Common myeloid progenitor, CD34-positive (primary cell): ENCODE measurements around the gene MCF2L.

ENCODE experiments used
- CTCF ChIA-PET: fragments of 350-600 bp; sonication (Branson Sonifier 250); formaldehyde crosslinking; loops from one replicate; lab custom pipeline; 2021; ENCODE audit warnings: antibody characterized with exemption; lab: Charles Lee
- POLR2A ChIA-PET: fragments of 350-600 bp; sonication (Branson Sonifier 250); formaldehyde crosslinking; loops from one replicate; lab custom pipeline; 2021; ENCODE audit warnings: antibody characterized with exemption; lab: Charles Lee
- DNase-seq, 3 donors: peaks; one replicate each; pipeline versions ENCODE4 v3.0.0 to v3.0.0-alpha.2; 2013
- H3K27ac ChIP-seq, 2 experiments: 1 replicate in 1 of 2; 2 replicates in 1 of 2; pipeline ENCODE4 v1.7.0; 2013; ENCODE audit warnings: inconsistent platforms in 2 of 2, low read length in 2 of 2, mild to moderate bottlenecking in 2 of 2, low read depth in 1 of 2, moderate library complexity in 1 of 2; ENCODE audit not compliant: severe bottlenecking in 2 of 2, insufficient read depth in 1 of 2, poor library complexity in 1 of 2
- H3K27me3 ChIP-seq, 5 experiments: replicated peaks in 2 of 5; 1 replicate in 3 of 5; 2 replicates in 2 of 5; pipeline versions ENCODE4 v1.6.1 to v1.7.0; 2013; ENCODE audit warnings: low read length in 4 of 5, mild to moderate bottlenecking in 2 of 5, moderate library complexity in 2 of 5, inconsistent platforms in 1 of 5; ENCODE audit not compliant: insufficient read depth in 5 of 5, control insufficient read depth in 4 of 5
- H3K36me3 ChIP-seq, 4 experiments: 1 replicate in 2 of 4; 2 replicates in 2 of 4; pipeline versions ENCODE4 v1.6.1 to v1.7.0; 2013; ENCODE audit warnings: low read length in 3 of 4, control low read depth in 1 of 4, mild to moderate bottlenecking in 1 of 4; ENCODE audit not compliant: control insufficient read depth in 4 of 4, insufficient read depth in 4 of 4
- H3K4me1 ChIP-seq, 4 experiments: 1 replicate in 3 of 4; 2 replicates in 1 of 4; pipeline versions ENCODE4 v1.6.1 to v1.7.1; 2013; ENCODE audit warnings: low read length in 3 of 4, mild to moderate bottlenecking in 3 of 4, control low read depth in 1 of 4, inconsistent platforms in 1 of 4, moderate library complexity in 1 of 4; ENCODE audit not compliant: control insufficient read depth in 4 of 4, insufficient read depth in 4 of 4; ENCODE audit errors: control extremely low read depth in 1 of 4
- H3K4me3 ChIP-seq, 7 experiments: 1 replicate in 4 of 7; 2 replicates in 3 of 7; pipeline versions ENCODE4 v1.5.1 to v1.7.0; 2013; ENCODE audit warnings: mild to moderate bottlenecking in 7 of 7, low read length in 6 of 7, moderate library complexity in 6 of 7, inconsistent platforms in 2 of 7, low read depth in 2 of 7, control low read depth in 1 of 7; ENCODE audit not compliant: insufficient read depth in 4 of 7, control insufficient read depth in 1 of 7; ENCODE audit errors: extremely low read depth in 1 of 7
- H3K9me3 ChIP-seq, 5 experiments: 1 replicate in 4 of 5; 2 replicates in 1 of 5; pipeline versions ENCODE4 v1.6.1 to v1.7.1; 2013; ENCODE audit warnings: low read length in 4 of 5, mild to moderate bottlenecking in 2 of 5, inconsistent platforms in 1 of 5, low read depth in 1 of 5, moderate library complexity in 1 of 5; ENCODE audit not compliant: control insufficient read depth in 4 of 5, insufficient read depth in 2 of 5; ENCODE audit errors: control extremely low read depth in 1 of 5
- WGBS: methylation state at CpG from one replicate; pipeline ENCODE4 v1.1.5; 2013; ENCODE audit not compliant: insufficient coverage; 5-methylcytosine and 5-hydroxymethylcytosine counted together

MCF2L gene

GRCh38 chr13:113145911-113146598 is 177.0 kb downstream of the MCF2L start:
- 96% methylated on average over 12 of the region's 15 CpGs for WGBS
- Histone ChIP-seq H3K4me1 (no peaks in the 10 kb centered on the region), H3K4me3 (no peak overlapping the region), H3K27me3 (peaks cover 0 to 6% (median 0%) of the 10 kb centered on the region in 5 experiments), H3K36me3 (no peaks in the 10 kb centered on the region), H3K27ac (no peak overlapping the region), H3K9me3 (no peaks in the 10 kb centered on the region)
- no peak for DNase-seq
- POLR2A ChIA-PET = no interaction called here
- CTCF ChIA-PET = interaction anchor here (1.9 kb wide), 1 partner anchor 9 kb away, joined by 5 read pairs; no protein-coding TSS in a partner anchor

- no peaks in the 10 kb centered on the region for H3K36me3 ChIP-seq
- no peak overlapping the region for H3K4me3 ChIP-seq
- ChIA-PET POLR2A (no interaction called here), CTCF (interaction anchor here (1.9 kb wide), 1 partner anchor 9 kb away, joined by 5 read pairs; no protein-coding TSS in a partner anchor)
- DNase-seq = no peak
- H3K9me3 ChIP-seq = no peaks in the 10 kb centered on the region
- H3K4me1 ChIP-seq = peaks cover 0 to 2% (median under 1%) of the 10 kb centered on the region in 4 experiments
- peaks cover 0 to 11% (median 0%) of the 10 kb centered on the region in 5 experiments for H3K27me3 ChIP-seq
- 94% methylated on average over 8 of the region's 9 CpGs for WGBS
- H3K27ac ChIP-seq = no peak overlapping the region
Observed at GRCh38 chr13:113146750-113147149, 177.7 kb downstream of the MCF2L start.

GRCh38 chr13:113147206-113147605 is 178.2 kb downstream of the MCF2L start:
- no peak for DNase-seq
- H3K27ac ChIP-seq = no peak overlapping the region
- H3K27me3 ChIP-seq = peaks cover 0 to 15% (median 0%) of the 10 kb centered on the region in 5 experiments
- 93% methylated on average over 7 of the region's 8 CpGs for WGBS
- POLR2A ChIA-PET = no interaction called here
- H3K36me3 ChIP-seq = no peaks in the 10 kb centered on the region
- no peaks in the 10 kb centered on the region for H3K9me3 ChIP-seq
- H3K4me1 ChIP-seq = peaks cover 0 to 7% (median 4%) of the 10 kb centered on the region in 4 experiments
- H3K4me3 ChIP-seq = no peak overlapping the region
- CTCF ChIA-PET = interaction anchor here (1.9 kb wide), 1 partner anchor 10 kb away, joined by 5 read pairs; no protein-coding TSS in a partner anchor

DNA sequence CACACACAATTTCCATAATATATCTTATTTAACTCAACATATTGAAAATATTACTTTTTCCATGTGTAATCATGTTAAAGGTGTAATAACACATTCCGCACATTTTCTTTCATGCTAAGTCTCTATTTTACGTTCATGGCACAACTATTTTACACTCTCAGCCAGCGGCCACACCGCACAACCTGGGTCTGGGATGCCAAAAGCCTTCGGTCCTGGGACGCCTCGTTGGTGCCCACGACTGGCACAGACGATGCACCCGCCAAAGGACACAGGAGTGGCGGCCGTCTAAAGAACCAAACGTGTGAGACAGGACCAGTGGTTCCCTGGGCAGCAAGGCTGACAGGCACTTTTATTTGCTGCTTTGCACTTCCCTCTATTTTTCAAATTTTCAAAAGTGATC is 179.4 kb downstream of the MCF2L start:
- peaks cover 0 to 27% (median 0%) of the 10 kb centered on the region in 5 experiments for H3K27me3 ChIP-seq
- WGBS = 94% methylated on average over 13 of the region's 13 CpGs
- ChIA-PET CTCF (no interaction called here), POLR2A (no interaction called here)
- H3K4me3 ChIP-seq = no peak overlapping the region
- H3K9me3 ChIP-seq = no peaks in the 10 kb centered on the region
- H3K4me1 ChIP-seq = peaks cover under 1 to 18% (median 16%) of the 10 kb centered on the region in 4 experiments
- no peak for DNase-seq
- no peaks in the 10 kb centered on the region for H3K36me3 ChIP-seq
- no peak overlapping the region for H3K27ac ChIP-seq

GRCh38 chr13:113148940-113149503 is 180.0 kb downstream of the MCF2L start:
- DNase-seq = no peak
- Histone ChIP-seq H3K36me3 (no peaks in the 10 kb centered on the region), H3K4me3 (no peak overlapping the region), H3K9me3 (no peaks in the 10 kb centered on the region), H3K4me1 (peaks cover 3 to 22% (median 19%) of the 10 kb centered on the region in 4 experiments), H3K27ac (no peak overlapping the region), H3K27me3 (peaks cover 0 to 27% (median 0%) of the 10 kb centered on the region in 5 experiments)
- CTCF ChIA-PET = interaction anchor here (1.0 kb wide), 1 partner anchor 180 kb away, joined by 3 read pairs; the partner anchor contains the start of gene MCF2L
- WGBS = 98% methylated on average over 33 of the region's 38 CpGs
- POLR2A ChIA-PET = no interaction called here
